Neural progenitor cell (in vitro differentiated cells): ENCODE measurements around the gene KLHDC2. TPM values are rescaled to one million over a fixed set of nuclear protein-coding genes. Genes with fewer than 3 reads are reported as not detected.
A peak's percentile ranks its signal among the peaks of the same experiment; 100 is the strongest.

Source experiments
- DNase-seq: peaks from one replicate; pipeline ENCODE4 v3.0.0-alpha.2; 2016; ENCODE audit warnings: low spot score
- H2AFZ ChIP-seq: fragments of 200-600 bp; sonication (generic); replicated peaks from 2 replicates; pipeline ENCODE4 v1.6.1; 2016; ENCODE audit warnings: antibody characterized with exemption
- H3F3A ChIP-seq: fragments of 200-600 bp; sonication (generic); 2 replicates; pipeline ENCODE4 v1.6.1; 2016; ENCODE audit warnings: antibody characterized with exemption, low read depth
- H3K27ac ChIP-seq: fragments of 200-600 bp; sonication (generic); 2 replicates; pipeline ENCODE4 v1.5.1; 2016; ENCODE audit warnings: mild to moderate bottlenecking
- H3K27me3 ChIP-seq: fragments of 200-600 bp; sonication (generic); 2 replicates; pipeline ENCODE4 v1.6.1; 2016; ENCODE audit warnings: mild to moderate bottlenecking, moderate library complexity
- H3K36me3 ChIP-seq: fragments of 200-600 bp; sonication (generic); 2 replicates; pipeline ENCODE4 v1.5.1; 2016
- H3K4me1 ChIP-seq: fragments of 200-600 bp; sonication (generic); 2 replicates; pipeline ENCODE4 v1.6.1; 2016; ENCODE audit warnings: mixed run types
- H3K4me2 ChIP-seq: fragments of 200-600 bp; sonication (generic); 2 replicates; pipeline ENCODE4 v1.6.1; 2016
- H3K4me3 ChIP-seq: fragments of 200-600 bp; sonication (generic); 2 replicates; pipeline ENCODE4 v1.5.1; 2016
- H3K79me2 ChIP-seq: fragments of 200-600 bp; sonication (generic); 2 replicates; pipeline ENCODE4 v1.6.1; 2016; ENCODE audit warnings: low read depth
- H3K9ac ChIP-seq: fragments of 200-600 bp; sonication (generic); 2 replicates; pipeline ENCODE4 v1.6.1; 2016
- H3K9me3 ChIP-seq: fragments of 200-600 bp; sonication (generic); 2 replicates; pipeline ENCODE4 v1.5.1; 2016; ENCODE audit warnings: low read depth
- H4K20me1 ChIP-seq: fragments of 200-600 bp; sonication (generic); 2 replicates; pipeline ENCODE4 v1.6.1; 2016; ENCODE audit warnings: low read depth
- H3K27ac Mint-ChIP-seq: 3 replicates; pipeline ENCODE4 v1.8.0; 2021; ENCODE audit warnings: mixed read lengths
- H3K27me3 Mint-ChIP-seq: 2 replicates; pipeline ENCODE4 v1.8.0; 2022; ENCODE audit warnings: low read depth, mild to moderate bottlenecking, inconsistent platforms, moderate library complexity, mixed read lengths; ENCODE audit not compliant: insufficient read depth
- H3K36me3 Mint-ChIP-seq: 3 replicates; pipeline ENCODE4 v1.8.0; 2021; ENCODE audit warnings: mixed read lengths
- H3K4me1 Mint-ChIP-seq: 3 replicates; pipeline ENCODE4 v1.8.0; 2021; ENCODE audit warnings: mixed read lengths
- H3K4me3 Mint-ChIP-seq: 3 replicates; pipeline ENCODE4 v1.8.0; 2021; ENCODE audit warnings: mild to moderate bottlenecking, moderate library complexity, mixed read lengths
- H3K9me3 Mint-ChIP-seq: 3 replicates; pipeline ENCODE4 v1.8.0; 2020; ENCODE audit warnings: mixed read lengths
- CTCF ChIP-seq: fragments of 200-600 bp; sonication (generic); IDR thresholded peaks from 2 replicates; pipeline ENCODE4 v1.5.1; 2017; ENCODE audit warnings: antibody characterized with exemption, mild to moderate bottlenecking
- EZH2 ChIP-seq: fragments of 200-600 bp; sonication (generic); IDR thresholded peaks from 2 replicates; pipeline ENCODE4 v1.6.1; 2017; ENCODE audit warnings: antibody characterized with exemption, mild to moderate bottlenecking, moderate library complexity
- EZH2phosphoT487 ChIP-seq: fragments of 200-600 bp; sonication (generic); IDR thresholded peaks from 2 replicates; pipeline ENCODE4 v1.6.1; 2017; ENCODE audit warnings: antibody characterized with exemption
- total RNA-seq: library from RNA; depleted of rRNA; stranded (reverse); fragments of >200 nt; gene quantifications from 2 replicates; pipeline ENCODE4 v1.2.3, GENCODE V29; 2015; ENCODE audit warnings: low replicate concordance

The KLHDC2 gene
- total RNA-seq, 1 donor from 2014 or later, result 73.9 TPM

DNA sequence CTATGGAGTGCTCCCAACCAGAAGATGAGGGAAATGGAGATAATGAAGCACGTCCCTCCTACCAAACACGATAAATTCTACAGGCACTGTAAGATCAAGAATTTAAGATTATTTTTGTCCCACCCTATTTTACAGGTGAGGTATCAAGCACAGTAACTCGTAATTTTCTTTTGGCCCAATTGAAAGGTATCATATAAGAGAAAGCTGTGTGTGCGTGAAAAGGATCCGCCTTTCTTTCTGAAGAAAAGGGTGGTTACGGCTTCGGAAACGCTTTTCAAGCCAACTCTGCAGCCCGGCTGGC, 733 bp upstream of the KLHDC2 start:
- H3K4me3 ChIP-seq, result peak overlapping the region; percentile 78

DNA sequence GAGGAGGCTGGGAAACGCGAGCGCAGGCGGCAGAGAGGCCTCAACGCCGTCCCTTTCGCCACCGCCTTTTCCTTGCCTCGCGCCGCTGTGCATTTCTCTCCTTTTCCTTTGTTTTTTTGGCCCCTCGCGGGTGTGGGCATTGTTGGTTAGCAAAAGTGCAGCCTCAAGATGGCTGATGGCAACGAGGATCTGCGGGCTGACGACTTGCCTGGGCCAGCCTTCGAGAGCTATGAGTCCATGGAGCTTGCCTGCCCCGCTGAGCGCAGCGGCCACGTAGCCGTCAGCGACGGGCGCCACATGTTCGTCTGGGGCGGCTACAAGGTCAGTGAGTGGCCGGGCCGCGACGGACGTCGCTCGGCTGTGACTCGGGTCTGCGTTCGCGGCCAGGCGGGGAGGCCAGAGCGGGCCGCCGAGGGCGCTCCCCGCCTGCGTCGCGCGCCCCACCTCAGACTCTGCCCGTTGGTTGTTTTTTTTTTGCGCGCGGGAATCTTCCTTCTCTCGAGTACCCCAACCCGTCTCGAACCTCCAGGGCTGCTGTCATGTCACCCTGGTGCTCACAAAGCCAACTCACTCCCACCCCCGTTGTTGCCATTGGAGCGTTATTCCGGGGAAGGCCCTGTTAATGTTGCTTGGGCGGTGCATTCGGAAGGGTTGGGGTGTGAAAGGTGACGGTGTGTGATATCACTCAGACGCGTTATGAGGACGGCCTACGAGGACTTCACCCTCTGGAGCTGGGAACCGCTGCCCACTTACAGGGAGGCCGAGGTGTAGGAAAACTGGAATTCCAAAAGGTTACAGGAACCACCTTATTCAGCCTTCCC, 558 bp downstream of the KLHDC2 start:
- peak; percentile 70 for DNase-seq
- peaks cover 37% of the 10 kb centered on the region for H3K79me2 ChIP-seq
- TF ChIP-seq EZH2 (peak; percentile 11), CTCF (no peak), EZH2phosphoT487 (no peak)
- H3K4me1 ChIP-seq, result peaks cover 20% of the 10 kb centered on the region
- peaks cover 19% of the 10 kb centered on the region for H4K20me1 ChIP-seq
- H3K4me2 ChIP-seq, result peak overlapping the region; percentile 91
- H3K9ac ChIP-seq, result peak overlapping the region; percentile 89
- no peaks in the 10 kb centered on the region for H3K9me3 ChIP-seq
- no peaks in the 10 kb centered on the region for H3K27me3 ChIP-seq
- peaks cover 3% of the 10 kb centered on the region for H3K36me3 Mint-ChIP-seq
- H3K36me3 ChIP-seq, result no peaks in the 10 kb centered on the region
- no peaks in the 10 kb centered on the region for H3K9me3 Mint-ChIP-seq
- peak overlapping the region; percentile 97 for H3K27ac Mint-ChIP-seq
- peak overlapping the region; percentile 98 for H3K4me3 Mint-ChIP-seq
- peaks cover 17% of the 10 kb centered on the region for H3F3A ChIP-seq
- peak overlapping the region; percentile 78 for H3K4me3 ChIP-seq
- peaks cover 30% of the 10 kb centered on the region for H3K4me1 Mint-ChIP-seq
- H2AFZ ChIP-seq, result peak overlapping the region; percentile 85
- H3K27ac ChIP-seq, result peak overlapping the region; percentile 77
- peaks cover 4% of the 10 kb centered on the region for H3K27me3 Mint-ChIP-seq

More for the DNA sequence above, 733 bp upstream of the KLHDC2 start:
- Histone ChIP-seq H3K4me1 (peaks cover 20% of the 10 kb centered on the region), H3K9me3 (no peaks in the 10 kb centered on the region), H3K27ac (peak overlapping the region; percentile 70), H3K4me2 (peak overlapping the region; percentile 91), H4K20me1 (peaks cover 19% of the 10 kb centered on the region), H3K36me3 (no peaks in the 10 kb centered on the region), H3F3A (peaks cover 17% of the 10 kb centered on the region), H3K27me3 (no peaks in the 10 kb centered on the region), H3K9ac (peak overlapping the region; percentile 43), H3K79me2 (peaks cover 37% of the 10 kb centered on the region), H2AFZ (peak overlapping the region; percentile 77)
- H3K36me3 Mint-ChIP-seq, result peaks cover 3% of the 10 kb centered on the region
- H3K27ac Mint-ChIP-seq, result peak overlapping the region; percentile 94
- peaks cover 4% of the 10 kb centered on the region for H3K27me3 Mint-ChIP-seq
- no peaks in the 10 kb centered on the region for H3K9me3 Mint-ChIP-seq
- H3K4me3 Mint-ChIP-seq, result peak overlapping the region; percentile 93
- peaks cover 30% of the 10 kb centered on the region for H3K4me1 Mint-ChIP-seq
- DNase-seq, result no peak
- TF ChIP-seq EZH2phosphoT487 (no peak), CTCF (no peak), EZH2 (no peak)

DNA sequence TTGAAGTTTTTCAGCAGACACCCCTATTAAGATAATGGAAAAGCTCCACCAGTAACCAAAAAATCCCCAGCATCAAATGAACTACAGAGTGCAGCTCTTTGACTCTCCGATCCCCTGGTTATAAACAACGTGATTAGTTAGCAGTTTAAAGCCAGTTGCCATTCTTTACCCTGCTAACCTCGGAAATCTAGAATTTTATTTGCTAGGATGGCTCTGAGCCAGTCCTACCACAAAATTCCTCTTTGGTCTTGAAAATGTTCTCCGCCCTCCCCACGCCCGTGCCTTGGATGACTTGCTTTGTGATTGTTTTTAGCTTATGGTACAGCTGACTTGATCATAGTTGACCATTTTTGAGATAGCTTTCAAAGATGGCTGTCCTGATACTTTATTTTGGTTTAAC, 1.2 kb downstream of the KLHDC2 start:
- Mint-ChIP-seq H3K4me3 (peak overlapping the region; percentile 98), H3K4me1 (peaks cover 30% of the 10 kb centered on the region), H3K9me3 (no peaks in the 10 kb centered on the region), H3K36me3 (peaks cover 3% of the 10 kb centered on the region), H3K27ac (peak overlapping the region; percentile 97), H3K27me3 (peaks cover 2% of the 10 kb centered on the region)
- Histone ChIP-seq H2AFZ (no peak overlapping the region), H3K4me2 (peak overlapping the region; percentile 91), H3K4me1 (peaks cover 20% of the 10 kb centered on the region), H3K9ac (peak overlapping the region; percentile 89), H3K4me3 (peak overlapping the region; percentile 78), H3K36me3 (no peaks in the 10 kb centered on the region), H3F3A (peaks cover 17% of the 10 kb centered on the region), H4K20me1 (peaks cover 19% of the 10 kb centered on the region), H3K27ac (no peak overlapping the region), H3K79me2 (peaks cover 37% of the 10 kb centered on the region), H3K27me3 (no peaks in the 10 kb centered on the region), H3K9me3 (no peaks in the 10 kb centered on the region)
- peak; percentile 5 for DNase-seq
- no peak for TF ChIP-seq EZH2
- no peak for TF ChIP-seq CTCF
